ENCODE measurements around the gene SIDT1.
A peak's percentile ranks its signal among the peaks of the same experiment; 100 is the strongest.

Gene SIDT1

GRCh38 chr3:113597596-113598354 is 65.4 kb downstream of the SIDT1 start:
- no peak for DNase-seq (ENCODE audit: low spot score)

DNA sequence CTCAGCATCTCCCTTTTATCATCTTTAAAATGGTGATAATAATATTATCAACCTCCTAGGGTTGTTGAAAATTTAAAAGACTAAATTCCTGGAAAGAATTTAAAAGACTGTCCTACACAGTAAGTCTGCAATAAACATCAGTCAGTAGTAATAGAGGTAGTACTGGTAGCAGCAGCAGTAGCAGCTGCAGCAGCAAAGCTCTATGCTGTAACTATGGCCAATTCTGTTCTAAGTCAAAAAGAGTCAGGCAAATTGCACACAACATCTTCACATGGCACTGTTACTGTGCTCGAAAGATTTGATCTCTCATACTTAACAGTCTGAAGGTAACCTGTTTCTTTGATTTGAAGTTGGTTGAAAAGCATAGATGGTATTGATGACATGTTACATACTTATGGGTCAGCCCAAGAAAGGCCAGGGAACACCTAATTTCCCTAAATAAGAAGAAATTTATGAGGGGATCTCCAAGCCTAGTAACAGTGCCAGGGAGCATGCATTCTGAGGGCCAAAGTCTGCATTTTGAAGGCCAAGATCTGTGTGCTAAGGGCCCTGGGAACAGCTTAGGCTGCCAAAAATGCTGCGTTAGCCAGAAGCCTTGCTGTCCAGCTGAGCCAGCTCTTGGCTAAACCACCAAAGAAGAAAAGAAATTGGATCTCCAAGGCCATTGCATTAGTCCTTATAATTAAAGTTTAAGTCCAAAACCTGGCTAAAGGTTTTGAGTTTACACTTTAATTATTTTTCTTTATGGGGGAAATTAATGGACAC is 68.2 kb downstream of the SIDT1 start:
- no peak for DNase-seq (ENCODE audit: low spot score)

DNA sequence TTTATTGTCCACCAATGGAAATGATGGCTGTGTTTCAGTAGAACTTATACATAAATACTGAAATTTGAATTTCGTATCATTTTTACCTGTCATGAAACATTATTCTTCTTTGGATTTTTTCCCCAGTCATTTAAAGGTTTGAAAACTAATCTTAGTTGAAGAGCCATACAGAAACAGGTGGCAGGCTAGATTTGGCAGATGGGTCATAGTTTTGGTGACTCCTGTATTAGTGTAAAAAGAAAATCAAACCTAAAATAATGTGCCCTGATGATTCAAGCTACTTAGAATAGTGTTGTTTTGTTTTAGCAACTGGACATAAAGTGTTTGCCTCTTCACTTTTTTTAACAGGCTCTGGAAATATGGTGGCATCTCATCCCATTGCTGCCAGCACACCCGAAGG is 68.9 kb downstream of the SIDT1 start:
- no peak for DNase-seq (ENCODE audit: low spot score)

GRCh38 chr3:113602256-113602655 is 69.9 kb downstream of the SIDT1 start:
- DNase-seq (ENCODE audit: low spot score): no peak

DNA sequence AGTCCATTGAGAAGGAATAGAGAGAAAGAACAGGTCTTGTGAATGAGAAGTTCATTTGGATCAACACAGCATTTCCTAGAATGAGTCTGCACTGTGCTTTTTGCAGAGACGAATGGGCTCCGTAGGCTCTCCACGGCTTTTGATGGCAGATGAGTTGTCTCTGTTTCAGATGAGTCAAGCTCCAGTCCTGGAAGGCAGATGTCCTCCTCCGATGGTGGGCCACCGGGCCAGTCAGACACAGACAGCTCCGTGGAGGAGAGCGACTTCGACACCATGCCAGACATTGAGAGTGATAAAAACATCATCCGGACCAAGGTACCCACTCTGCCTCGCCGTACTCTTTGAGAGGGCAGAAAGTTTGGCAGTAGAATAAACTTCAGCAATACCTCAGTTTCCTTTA is 70.5 kb downstream of the SIDT1 start:
- no peak for DNase-seq (ENCODE audit: low spot score)

DNA sequence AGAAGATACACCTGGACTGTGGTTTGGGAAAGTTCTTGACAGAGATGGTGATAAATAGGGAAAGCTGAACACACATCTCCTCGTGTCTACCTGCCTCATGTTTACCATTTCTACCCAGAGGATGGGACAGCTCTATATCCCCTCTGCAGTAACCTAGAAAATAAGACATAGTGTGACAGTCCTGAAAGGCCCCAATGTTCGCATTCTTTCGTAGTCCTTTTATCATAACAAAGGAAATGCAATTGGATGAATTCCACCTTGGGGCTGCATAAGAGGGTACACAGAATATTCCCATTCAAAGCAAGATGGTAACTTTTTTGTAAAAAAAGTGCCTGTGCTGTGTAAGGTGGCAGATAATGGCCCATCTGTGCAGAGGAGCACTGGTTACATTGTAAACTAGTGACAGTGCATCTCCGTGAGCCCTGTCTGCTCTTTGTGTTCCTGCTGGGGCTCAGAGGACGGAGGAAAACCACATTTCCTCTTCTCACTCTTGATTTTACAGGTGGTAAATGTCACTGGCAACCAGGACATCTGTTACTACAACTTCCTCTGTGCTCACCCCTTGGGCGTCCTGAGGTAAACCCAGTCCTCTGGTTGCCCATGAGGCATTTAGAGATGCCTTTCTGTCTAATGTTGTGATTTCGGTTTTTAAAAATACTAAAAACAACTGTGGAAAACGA is 74.3 kb downstream of the SIDT1 start:
- no peak for DNase-seq (ENCODE audit: low spot score)

GRCh38 chr3:113607219-113607596 is 74.9 kb downstream of the SIDT1 start:
- no peak for DNase-seq (ENCODE audit: low spot score)

DNA sequence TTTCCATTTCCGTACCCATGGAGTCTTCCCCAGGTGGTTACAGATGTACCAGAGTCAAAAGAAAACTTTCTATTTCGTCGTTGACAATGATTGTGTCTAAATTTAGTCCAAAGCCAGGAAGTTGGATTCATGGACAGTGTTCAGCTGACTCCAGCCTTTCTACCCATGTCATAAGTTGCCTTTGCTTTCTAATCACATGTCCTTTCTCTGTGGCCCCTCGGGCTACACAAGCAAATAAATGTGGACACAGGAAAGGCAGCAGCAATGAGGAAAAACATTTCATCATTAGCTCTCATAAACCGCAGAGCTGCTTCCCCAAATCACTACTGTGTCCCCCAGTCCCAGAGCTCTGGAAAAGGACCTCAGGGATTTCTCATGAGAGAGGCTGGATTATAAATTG is 82.0 kb downstream of the SIDT1 start:
- DNase-seq (ENCODE audit: low spot score): no peak

DNA sequence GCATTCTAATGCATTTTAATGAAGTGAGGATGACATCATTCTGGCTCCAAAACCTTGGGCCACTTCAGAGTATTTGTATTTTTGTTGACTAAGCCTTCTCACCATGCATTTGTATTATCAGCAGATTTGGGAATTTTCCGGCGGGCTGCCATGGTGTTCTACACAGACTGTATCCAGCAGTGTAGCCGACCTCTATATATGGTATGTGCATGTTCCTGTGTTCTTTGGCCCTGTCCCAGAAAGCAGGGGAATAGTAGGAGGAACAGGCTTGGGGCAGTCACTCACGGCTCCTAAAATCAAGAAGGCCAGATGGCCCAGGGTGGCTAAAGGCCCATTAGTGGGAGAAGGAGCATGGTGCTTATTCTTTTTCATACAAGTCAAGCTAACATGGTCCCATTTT is 83.6 kb downstream of the SIDT1 start:
- DNase-seq (ENCODE audit: low spot score): no peak

- no peak for DNase-seq (ENCODE audit: low spot score)
Measured at GRCh38 chr3:113617726-113618125, 85.4 kb downstream of the SIDT1 start.

- DNase-seq (ENCODE audit: low spot score): no peak
Measured at GRCh38 chr3:113620091-113620490, 87.7 kb downstream of the SIDT1 start.

DNA sequence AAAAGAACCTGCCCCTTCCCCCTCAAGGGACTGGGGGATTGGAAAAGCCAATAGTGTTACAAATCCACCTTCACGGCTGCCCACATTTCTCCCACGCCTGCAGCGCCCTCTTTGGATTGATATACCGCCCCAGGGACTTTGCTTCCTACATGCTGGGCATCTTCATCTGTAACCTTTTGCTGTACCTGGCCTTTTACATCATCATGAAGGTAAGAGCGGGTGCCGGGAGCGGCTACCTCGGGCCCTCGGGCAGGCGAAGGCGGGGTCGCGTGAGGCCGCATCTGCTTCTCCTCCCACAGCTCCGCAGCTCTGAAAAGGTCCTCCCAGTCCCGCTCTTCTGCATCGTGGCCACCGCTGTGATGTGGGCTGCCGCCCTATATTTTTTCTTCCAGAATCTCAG is 91.0 kb downstream of the SIDT1 start:
- no peak for DNase-seq (ENCODE audit: low spot score)

- DNase-seq (ENCODE audit: low spot score): no peak
Measured at GRCh38 chr3:113623811-113624210, 91.5 kb downstream of the SIDT1 start.

GRCh38 chr3:113625834-113626233 is 93.5 kb downstream of the SIDT1 start:
- DNase-seq (ENCODE audit: low spot score): no peak

- DNase-seq (ENCODE audit: low spot score): peak; percentile 72
Measured at GRCh38 chr3:113626503-113627371, 94.4 kb downstream of the SIDT1 start.

DNA sequence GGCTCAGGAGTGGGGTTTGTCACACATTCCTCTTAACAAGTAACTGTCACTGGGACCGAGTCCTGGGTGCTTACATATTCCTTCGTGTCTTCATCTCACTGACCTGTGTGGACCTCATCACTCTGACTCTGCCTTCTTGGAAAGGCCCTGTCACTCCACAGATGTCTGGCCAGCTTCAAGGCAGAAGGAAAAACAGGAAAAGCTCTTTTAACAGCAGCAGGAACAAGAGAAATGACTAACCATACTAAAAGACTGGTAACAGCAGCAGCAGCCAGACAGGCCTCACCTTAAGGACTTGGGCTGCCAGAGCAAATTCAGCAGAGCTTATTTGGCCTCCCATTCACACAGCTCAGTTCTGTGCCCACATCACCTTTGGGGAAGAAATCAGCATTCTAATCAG is 96.0 kb downstream of the SIDT1 start:
- no peak for DNase-seq (ENCODE audit: low spot score)

GRCh38 chr3:113628788-113629187 is 96.4 kb downstream of the SIDT1 start:
- no peak for DNase-seq (ENCODE audit: low spot score)

GRCh38 chr3:113629584-113630421 is 97.4 kb downstream of the SIDT1 start:
- DNase-seq (ENCODE audit: low spot score): no peak

DNA sequence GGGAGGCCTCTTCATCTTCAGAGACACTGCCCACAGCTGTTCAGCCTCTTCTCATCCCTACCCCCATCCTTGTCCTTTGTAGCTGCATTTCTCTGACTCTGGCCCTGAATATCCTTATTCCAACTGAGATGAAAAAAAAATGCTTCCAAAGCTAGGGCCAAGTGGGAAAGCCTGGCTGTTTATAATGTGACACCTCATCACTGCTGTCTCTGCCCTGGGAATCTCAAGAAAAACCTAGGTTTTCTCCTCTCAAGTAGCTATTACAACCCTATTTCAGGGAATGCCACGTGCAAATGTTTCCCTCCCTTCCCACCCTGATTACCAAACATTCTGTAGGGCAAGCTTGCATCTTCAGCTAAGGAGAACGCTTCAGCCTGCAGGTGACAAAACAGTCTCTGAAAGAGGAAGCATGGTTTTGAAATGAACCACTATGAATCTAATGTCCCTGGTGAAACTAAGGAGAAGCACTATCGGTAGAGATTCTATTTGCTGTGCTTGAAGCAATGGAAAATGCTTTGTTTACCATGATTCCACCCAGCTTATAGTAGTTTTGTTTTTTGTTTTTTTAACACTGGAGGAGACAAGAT is 98.7 kb downstream of the SIDT1 start:
- DNase-seq (ENCODE audit: low spot score): no peak

DNA sequence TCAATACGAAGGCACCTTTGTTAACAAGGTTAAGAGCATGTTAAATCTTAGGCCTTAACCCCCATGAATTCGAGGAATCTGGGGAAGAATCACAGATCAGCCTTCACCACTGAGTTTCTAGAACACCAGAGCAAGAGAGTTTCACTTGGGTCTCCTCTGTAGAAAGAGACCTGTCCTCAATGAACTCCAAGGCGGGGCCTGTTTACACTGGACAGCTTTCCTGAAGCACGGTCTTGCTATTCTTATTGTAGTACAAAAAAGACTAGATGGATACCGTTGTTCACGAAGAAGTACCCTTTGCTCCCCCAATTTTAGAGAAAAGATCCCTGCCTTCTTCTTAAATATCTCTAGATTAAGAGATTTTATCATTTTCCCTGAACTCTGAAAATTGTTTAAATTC is 99.2 kb downstream of the SIDT1 start:
- no peak for DNase-seq (ENCODE audit: low spot score)
